NCI-H1930 (cell line): Measurements from ENCODE around the gene RFTN1.

Experiments
- DNase-seq, 2 experiments: peaks; one replicate each; lab custom pipeline; 2025; lab: John Stamatoyannopoulos, UW

RFTN1 gene

DNA sequence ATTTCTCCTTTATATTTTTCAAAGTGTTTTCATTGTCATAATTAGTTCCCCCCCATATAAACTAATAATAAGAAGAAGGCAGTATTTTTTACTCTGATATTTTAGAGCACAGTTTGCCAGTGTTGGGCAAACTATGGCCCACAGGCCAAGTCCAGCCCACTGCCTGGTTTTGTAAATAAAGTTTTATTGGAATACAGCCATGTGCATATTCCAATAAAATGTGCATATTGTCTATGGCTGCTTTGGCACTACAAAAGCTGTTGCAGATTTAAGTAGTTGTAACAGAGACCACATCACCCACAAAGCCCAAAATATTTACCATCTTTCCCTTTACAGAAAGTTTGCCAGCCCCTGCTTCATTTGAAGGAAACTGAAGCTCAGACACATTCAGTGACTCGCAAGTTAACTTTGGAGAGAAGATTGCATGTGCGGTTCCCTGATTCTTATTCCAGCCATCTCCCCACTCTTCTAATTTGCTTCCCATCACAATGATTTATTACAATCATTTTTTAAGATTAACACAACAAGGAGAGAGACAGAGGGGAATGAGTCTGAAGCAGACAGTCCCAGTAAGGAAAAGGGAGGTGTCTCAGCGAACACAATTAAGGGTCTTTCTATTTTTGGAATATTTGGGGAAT, 48.9 kb downstream of the RFTN1 start:
- DNase-seq, result no peak

DNA sequence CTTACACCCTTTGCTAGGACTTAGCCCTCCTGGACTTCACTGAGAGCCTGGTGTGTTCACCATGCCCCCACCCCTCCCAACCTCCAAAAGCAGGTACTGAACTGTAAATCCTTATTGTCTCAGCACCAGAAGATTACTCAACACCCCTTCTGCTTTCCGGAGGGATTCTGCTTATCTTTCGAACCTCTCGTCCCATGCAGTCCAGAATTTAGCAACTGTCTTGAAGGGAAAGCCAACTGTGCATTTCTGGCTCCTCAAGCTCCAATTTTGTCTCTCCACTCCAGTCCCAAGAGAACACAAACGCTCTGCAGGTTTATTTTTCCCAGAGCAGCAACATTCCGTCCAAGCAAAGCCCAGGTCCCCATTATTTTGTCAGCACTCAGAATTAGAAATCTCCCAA, 49.6 kb downstream of the RFTN1 start:
- no peak for DNase-seq

DNA sequence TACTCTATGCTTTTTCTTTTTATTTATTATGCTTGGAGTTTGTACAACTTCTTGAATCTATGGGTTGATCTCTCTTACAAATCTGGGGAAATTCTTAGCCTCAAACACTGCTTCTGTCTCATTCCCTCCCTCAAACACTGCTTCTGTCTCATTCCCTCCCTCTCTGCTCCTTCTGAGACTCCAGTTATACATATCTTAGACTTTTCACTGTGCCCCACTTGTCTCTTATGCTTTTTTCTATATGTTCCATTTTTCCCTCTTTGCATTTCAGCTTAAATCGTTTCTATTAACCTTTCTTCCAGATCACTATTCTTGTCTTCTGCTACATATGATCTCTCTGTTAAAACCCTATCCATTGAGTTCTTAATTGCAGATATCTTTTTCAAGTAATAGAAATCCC, 50.4 kb downstream of the RFTN1 start:
- DNase-seq, result no peak

DNA sequence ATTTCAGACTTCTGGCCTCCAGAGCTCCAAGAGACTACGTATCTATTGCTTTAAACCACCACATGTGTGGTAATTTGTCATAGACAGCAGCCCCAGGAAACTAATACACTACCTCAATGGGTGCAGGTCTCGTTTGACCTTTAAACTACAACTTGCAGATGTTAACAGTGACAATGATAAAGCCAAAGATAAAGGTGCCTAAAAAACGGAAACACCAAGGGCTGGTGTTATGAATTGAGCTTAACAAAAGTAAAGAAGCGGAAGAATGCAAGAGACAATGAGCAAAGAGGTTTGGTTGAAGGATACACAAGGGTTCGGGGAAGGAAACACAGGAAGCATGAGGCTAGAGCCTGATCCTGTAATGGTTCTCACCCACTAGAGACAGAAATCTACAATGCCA, 50.8 kb downstream of the RFTN1 start:
- no peak for DNase-seq

DNA sequence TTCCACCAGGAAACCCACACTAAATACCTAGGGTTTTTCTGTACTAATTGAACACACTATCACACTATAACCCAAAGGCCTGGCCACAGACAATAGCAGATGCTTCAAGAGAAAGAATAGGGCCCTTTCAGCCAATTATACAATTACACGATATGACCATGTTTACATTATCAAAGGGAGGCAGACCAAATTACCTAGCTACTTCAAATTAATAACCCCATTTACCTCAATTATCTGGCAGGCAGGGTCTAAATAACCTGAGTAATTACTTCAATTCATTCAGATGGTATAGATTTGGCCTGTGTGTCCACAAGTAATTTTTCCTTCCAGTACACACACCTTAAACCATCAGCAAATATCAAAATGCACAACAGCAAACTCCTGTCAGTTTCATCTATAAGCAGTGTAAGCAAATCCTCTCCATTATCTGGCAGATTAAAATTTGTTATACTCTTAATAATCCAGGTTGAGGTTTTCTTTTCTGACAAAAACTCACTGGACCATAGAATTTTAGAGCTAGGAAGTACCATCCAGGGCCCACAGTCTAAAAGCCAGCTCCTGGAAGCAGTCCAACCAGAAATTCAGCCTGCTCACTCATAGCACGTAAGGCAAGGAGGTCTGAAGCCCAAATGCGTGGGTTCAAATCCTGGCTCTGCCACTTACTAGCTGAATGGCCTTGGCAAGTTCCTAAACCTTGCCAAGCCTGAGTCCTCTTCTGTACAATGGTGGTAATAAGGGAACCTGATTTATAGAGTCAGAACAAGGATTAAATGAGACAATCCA, 51.8 kb downstream of the RFTN1 start:
- peak; percentile 88 to 90 for DNase-seq

DNA sequence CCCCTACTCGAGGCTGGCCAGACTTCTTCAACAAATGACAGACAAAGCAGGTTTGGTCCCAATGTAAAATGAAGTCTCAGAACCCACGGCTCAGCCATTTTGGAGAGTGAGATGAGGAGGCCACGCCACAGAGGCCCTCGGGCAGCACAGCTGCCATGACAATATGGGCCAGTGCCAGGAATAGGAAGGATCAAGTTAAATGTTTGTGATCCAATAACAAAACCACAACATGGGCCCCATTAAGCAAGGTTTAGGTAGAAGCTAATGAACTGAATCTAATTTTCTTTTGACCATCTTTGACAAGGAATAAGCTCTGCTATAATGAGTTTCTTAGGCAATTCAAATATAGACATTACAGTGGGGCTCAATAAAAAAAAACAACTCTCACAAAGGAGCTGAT, 52.6 kb downstream of the RFTN1 start:
- DNase-seq, result peak; percentile 63 to 75

DNA sequence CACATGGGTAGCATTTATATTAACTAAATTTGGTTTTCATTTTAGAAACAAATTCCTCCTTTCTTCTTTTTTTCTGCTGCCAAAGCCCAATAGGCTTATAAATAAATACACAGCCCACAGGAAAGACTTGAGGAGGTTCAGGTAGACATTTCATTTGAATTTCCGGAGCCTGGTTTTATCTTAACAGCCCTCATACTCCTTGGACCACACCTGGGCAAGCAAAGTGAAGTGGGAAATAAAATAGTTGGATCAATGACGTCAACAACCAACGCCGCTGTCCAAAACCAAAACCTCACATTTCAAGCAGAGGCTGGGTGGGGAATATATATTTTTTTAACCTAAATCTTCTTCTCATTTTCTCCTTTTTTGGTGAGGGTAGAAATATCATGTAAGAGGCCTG, 53.2 kb downstream of the RFTN1 start:
- DNase-seq, result no peak

DNA sequence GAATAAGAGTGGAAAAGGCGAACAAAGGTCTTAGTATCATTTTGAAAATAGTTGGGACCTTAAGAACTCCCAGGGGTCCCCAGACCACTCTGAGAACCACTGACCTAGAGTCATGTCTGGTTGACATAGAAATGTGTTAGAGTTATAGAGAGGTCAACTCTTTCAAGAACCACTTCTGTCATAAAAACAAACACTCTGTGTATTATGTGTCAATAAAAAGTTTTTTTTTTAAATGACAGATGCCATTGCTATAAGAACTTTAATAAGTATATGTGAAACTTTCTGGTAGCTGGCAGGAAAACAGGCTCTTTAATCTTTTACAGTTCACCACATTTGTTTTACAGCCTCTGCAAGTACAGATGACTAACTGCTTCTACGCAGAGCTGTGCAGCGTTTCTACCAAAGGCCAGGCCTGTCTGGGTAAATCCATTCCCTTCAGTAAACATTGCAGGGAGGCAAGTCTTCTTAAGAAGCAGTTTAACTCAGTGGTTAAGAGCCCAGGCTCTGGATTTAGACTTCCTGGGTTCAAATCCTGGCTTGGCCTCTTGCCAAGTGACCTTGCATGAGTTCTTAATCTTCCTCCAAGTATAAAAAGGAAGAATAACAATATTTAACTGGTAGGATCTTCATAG, 56.6 kb downstream of the RFTN1 start:
- no peak for DNase-seq

DNA sequence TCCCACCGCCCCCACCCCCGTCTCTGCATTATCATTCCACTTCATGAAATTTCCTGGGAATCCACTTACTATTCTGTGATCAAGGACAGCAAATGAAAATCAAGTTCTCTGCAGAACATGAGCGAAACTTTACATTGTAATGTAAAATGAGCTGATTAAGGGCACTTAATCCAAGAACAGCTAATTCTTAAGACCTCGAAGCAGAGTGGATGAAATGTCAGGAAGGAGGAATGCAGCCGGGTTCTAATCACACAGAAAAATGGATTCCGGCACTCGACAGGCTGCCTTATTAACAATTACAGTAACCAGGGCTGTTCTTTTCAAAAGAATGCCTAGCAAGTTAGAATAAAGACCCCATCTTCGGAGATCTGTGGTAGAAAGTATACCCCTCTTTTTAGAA, 57.5 kb downstream of the RFTN1 start:
- no peak for DNase-seq

DNA sequence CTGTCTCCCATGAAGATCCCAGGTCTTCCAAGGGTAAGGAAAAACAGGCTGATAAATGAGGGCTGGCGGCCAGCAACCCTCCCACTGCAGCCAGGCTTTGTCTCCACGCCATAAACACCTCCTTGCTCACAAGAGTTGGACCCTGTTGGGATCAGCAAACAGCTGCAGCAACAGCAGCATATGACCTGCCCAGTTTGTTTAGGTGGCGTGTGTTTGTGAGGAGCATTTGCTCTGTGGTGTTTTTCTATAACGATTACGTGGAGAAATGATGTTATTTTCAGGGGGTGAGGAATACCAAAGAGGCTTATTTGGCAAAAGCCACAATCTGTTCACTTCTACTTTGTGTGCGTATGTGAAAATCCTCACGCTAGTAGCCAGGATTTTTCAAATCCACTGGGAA, 58.5 kb downstream of the RFTN1 start:
- no peak for DNase-seq

DNA sequence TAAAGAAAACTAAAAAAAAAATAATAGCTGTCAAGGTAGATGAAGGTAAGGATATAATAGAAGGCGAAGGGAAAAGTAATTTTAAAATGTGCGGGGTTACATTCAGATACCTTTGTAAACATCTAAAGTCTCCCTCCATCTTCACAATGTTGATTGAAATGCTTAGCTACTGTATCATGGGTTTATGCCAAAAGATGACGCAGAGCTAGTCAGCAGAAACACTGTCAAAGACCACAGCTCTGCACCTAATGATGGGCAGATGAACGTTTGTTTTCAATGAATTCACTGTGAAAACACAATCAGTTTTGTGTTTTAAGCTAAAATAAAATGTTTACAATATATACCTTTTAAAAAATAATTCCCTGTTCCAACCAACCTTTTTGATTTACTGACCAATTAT, 61.2 kb downstream of the RFTN1 start:
- no peak for DNase-seq

DNA sequence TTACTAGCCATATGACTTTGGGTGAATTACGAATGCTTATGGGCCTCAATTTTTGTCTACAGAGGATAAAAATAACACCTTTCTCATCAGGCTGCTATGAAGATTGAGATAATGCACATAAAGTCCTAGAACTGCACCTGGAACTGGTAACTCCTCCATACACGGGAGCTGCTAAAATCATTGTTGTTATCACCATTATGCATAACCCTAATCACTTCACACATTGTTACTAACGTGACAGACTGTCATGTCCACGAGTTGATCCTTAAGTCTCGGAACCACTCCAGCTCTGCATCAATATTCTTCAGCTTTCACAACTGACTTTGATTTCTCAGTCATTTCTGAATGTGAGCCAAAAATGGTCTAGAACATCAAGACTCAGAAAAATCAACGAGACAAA, 64.1 kb downstream of the RFTN1 start:
- DNase-seq, result no peak

DNA sequence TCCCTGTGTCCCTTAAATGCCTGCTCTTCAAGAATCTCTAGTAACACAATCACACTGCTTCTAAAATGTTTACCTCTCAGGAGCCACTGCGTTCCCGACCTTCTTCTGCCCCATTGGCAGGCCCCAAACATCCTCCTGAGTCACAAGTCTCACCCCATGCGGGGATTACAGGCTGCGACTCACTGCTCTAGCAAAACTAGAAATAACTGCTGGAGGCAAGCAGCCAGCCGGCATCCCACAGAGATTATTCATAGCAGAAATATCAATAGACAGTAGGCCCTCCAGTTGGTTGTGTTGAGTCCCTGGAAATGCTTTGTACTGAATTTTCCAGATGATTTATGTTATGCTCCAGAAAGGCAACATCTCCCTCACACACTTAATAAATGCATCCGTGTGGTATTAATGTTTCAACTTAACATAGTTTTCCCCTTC, 64.8 kb downstream of the RFTN1 start:
- DNase-seq, result no peak

DNA sequence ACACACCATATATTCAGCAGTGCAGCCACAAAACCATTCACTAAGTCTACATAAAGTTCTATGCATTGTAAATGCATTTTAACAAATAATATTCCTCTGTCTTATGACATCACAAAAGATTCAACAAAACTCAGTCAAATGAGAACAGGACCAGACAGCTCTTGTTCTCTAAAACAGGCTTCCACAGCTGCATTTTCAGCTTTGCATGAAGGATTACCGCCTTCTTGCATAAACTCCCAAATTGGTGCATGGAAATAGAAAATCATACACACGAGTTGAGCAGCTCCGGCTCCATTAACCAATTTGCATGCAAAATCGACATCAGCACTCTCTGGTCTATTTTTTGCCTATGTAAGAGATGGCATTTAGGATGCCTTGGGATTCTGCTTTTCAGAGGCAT, 66.4 kb downstream of the RFTN1 start:
- DNase-seq, result no peak

DNA sequence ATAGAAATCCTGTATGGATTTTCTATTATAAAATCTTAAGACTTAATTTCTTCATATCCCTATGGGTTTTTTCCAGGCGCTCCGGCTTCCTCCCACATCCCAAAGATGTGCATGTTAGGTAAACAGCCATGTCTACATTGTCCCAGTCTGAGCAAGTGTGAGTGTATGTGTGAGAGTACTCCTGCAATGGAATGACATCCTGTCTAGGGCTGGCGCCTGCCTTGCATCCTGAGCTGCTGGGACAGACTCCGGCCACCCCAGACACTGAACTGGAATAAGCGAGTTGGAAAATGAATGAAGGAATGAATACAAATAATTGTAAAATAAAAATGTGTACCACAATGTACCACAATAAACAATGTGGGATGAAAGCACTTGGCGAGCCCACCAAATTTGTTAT, 69.2 kb downstream of the RFTN1 start:
- no peak for DNase-seq

DNA sequence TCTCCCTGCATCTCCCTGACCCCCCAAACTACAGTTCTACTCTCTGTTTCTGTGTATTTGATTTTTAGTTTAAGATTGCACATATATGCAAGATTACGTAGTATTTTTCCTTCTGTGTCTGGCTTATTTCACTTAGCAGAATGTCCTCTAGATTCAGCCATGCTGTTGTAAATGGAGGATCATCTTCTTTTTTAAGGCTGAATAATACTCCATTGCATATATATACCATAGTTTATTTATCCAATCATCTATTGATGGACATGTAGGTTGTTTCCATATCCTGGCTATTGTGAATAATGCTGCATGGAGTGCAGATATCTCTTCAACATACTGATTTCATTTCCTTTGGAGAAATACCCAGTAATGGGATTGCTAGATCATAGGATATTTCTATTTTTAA, 70.8 kb downstream of the RFTN1 start:
- DNase-seq, result no peak

DNA sequence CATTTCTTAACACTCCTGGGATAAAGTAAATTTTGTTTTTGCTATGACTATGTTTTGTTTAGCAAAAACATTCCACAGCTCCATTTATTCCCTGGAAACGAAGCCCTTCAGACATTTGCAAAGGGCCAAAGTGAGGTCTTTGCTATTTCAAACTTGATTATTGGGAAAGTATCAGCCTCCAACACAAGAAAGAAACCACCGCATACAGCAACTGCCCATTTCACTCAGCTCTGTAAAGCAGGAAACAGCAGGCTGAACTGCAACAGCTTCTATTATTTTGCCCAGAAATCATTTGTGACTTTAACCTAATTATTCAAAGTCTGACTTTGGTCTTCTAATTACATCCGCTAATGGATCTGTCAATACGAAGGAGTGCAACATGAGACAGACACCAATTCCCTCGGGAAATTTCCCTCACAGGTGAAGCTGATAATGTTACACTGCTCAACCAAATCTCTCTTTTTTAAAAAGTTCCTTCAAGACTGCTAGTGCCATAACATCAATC, 72.1 kb downstream of the RFTN1 start:
- peak; percentile 77 to 83 for DNase-seq

DNA sequence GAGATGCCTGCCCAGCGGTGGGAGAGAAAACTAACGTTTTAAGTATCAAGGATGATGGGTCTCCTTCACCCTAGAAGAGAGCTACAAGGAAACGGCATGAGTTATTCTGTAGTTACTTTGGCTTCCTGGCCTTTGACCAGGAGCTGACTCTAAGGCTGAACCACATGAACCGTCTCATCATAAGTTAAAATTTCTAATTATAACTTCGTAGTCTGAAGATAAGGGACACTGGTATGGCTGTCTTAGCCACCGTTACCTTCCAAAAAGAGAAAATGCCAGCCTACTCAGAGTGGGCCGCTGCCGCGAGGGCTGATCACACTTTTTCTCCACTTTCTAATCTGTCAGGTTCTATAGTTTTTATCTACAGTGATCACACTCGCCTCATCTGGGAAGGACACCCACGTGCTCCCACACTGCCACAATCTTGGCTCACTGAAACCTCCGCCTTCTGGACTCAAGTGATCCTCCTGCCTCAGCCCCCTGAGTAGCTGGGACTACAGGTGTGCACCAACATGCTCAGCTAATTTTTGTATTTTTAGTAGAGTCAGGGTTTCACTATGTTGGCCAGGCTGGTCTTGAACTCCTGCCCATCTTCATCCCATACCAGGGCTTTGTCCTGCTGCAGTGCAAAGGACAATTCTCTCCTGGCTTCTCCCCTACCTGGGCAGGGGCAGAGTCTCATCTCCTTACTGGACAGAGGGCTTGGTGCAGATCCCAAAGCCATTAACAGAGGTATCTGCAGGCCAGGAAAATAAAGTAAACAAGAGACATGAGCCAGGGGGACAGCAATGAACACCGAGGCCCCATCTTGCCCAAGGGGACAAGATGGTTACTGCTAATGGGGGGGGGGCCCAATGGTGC, 73.4 kb downstream of the RFTN1 start:
- DNase-seq, result no peak

DNA sequence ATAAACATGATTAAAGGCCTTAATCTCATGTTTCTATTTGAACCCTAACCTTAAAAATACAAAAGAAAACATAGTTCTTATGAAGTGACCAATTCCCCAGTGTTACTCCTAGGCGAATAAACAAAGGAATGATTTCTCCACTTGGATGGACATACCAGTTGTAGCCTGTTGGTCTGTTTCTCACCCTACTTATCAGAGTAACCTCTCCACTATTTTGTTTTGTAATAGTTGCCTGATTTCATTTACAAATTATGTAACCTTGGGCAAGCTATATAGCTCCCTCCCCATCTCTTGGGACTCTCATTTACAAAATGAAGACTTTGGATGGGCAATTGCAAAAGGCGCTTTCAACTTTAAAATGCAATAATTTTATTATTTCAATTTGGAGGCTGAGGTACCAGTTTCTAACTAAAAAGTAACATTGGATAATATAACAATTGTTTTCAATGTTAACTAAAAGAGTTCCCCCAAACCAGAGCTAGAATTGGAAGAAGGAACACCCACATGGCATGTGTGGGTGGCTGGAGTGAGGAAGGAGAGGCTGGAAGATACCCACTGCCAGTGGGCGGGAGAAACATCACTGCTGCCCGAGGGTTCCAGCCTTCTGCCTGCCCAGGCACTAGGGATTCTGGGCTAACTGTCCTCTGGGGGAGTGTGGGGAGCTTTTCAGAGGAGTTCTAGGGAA, 74.2 kb downstream of the RFTN1 start:
- DNase-seq, result no peak

DNA sequence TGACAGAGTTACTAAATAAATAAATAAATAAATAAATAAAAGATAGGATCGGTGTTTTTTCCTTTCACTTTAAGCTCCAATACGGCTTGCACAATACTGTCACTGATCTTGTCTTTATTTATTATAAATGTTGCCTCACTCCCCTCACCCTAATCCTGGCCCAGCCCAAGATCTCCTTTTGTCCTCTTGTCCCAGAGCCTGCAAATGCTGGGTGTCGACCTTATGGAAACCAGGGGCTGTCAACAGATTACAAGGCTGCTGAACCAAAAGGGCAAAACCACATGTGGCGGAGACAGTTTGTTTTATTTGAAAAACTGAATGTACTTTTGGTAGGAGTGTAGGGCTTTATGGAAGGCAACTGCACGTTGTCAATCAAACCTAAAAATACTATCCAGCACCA, 75.9 kb downstream of the RFTN1 start:
- no peak for DNase-seq

DNA sequence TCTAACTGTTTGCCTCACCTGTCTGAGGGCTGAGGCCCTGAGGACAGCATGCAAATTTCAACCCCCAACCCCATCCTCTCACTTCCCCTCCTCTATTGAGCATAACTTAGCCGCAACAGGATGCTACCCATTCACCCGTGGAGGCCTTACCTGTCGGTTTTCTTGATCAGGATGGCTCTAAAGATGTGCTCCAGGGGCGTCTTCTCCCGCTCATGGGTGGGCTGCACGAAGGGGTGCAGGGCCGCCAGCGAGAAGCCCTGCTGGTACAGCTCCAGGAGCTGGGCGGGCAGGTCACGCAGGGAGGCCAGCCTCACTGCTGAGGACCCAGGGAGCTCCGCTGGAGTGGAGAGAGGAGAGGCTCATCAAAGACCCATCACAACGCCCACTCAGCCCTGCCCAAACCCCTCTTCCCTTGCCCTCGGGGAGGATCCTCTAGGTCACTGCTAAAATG, 79.8 kb downstream of the RFTN1 start:
- no peak for DNase-seq

DNA sequence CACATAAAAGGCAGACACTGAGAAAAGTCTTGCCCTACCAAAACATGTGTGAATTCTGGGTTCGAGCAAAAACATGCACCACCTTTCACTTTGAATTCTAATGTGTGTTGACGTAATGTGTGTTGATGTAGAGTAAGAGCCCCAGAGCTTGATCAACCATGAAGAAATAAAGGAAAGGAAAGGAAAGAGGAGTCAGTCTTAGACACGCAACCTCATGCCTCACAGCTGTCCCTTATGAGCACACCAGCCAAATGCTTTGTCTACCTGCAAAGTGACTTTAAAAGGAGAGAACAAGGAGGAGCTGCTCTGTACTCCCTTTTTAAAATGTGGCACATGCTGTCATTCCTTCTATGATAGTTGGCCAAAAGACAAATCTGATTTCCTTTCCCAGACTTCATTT, 80.8 kb downstream of the RFTN1 start:
- DNase-seq, result no peak
